Activated CD8-positive, alpha-beta T cell treated with anti-CD3 and anti-CD28 coated beads for 36 hours (primary cell): Measurements from ENCODE around the gene OR52E8. TPM values are rescaled to one million over a fixed set of nuclear protein-coding genes. Genes with fewer than 3 reads are reported as not detected.

ENCODE experiments used
- ATAC-seq: fragments of 200-7000 bp; cut with Tn5 transposase; one replicate; pipeline ENCODE4 v1.10.0; 2021; ENCODE audit warnings: mild to moderate bottlenecking, moderate library complexity
- CTCF ChIA-PET: fragments of 350-600 bp; sonication (Branson Sonifier 250); formaldehyde crosslinking; loops from one replicate; lab custom pipeline; 2021; ENCODE audit warnings: antibody characterized with exemption; lab: Charles Lee
- POLR2A ChIA-PET: fragments of 350-600 bp; sonication (Branson Sonifier 250); formaldehyde crosslinking; loops from one replicate; lab custom pipeline; 2021; ENCODE audit warnings: antibody characterized with exemption; lab: Charles Lee
- DNase-seq: peaks from one replicate; pipeline ENCODE4 v3.0.0-alpha.2; 2020
- H3K27ac Mint-ChIP-seq: one replicate; pipeline ENCODE4 v1.8.0; 2021; ENCODE audit warnings: mild to moderate bottlenecking, mixed read lengths
- H3K27me3 Mint-ChIP-seq: one replicate; pipeline ENCODE4 v1.8.0; 2021; ENCODE audit warnings: mixed read lengths
- H3K36me3 Mint-ChIP-seq: one replicate; pipeline ENCODE4 v1.8.0; 2021; ENCODE audit warnings: low read depth, mixed read lengths
- H3K4me1 Mint-ChIP-seq: one replicate; pipeline ENCODE4 v1.8.0; 2021; ENCODE audit warnings: low read depth, mixed read lengths
- H3K4me3 Mint-ChIP-seq: one replicate; pipeline ENCODE4 v1.8.0; 2021; ENCODE audit warnings: mild to moderate bottlenecking, moderate library complexity, mixed read lengths
- H3K9me3 Mint-ChIP-seq: one replicate; pipeline ENCODE4 v1.8.0; 2021; ENCODE audit warnings: mixed read lengths
- intact Hi-C: fragments of 100-400 bp; cut with micrococcal nuclease; formaldehyde crosslinking; loops from one replicate; pipeline ENCODE4 v1.10.0; 2022
- total RNA-seq, 2 experiments: library from RNA; stranded (reverse); gene quantifications; one replicate each; pipeline ENCODE4 v1.2.3, GENCODE V29; 2021
- TF ChIP-seq, protein P1 (sequence below): fragments of 200-600 bp; IDR thresholded peaks from one replicate; pipeline ENCODE4 v1.8.0; 2022; ENCODE audit warnings: antibody characterized with exemption, mild to moderate bottlenecking

The OR52E8 gene
- total RNA-seq, 2 experiments from 2014 or later: not detected

DNA sequence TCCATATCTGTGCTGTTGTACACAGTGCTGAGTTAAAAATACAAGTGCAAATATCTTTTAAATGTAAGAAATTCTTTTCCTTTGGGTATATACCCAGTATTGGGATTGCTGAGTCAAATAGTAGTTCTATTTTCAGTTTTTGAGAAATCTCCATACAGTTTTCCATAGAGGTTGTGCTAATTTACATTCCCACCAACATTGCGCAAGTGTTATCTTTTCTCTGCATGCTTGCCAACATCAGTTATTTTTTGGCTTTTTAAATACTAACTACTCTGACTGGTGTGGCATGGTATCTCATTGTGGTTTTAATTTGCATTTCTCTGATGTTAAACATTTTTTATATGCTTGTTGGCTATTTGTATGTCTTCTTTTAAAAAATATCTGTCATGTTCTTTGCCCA is 6.5 kb downstream of the OR52E8 start:
- CTCF ChIA-PET: no interaction called here
- DNase-seq (no peak), ATAC-seq (no peak)
- POLR2A ChIA-PET: no interaction called here
- Mint-ChIP-seq H3K9me3 (no peaks in the 10 kb centered on the region), H3K27ac (no peak overlapping the region), H3K36me3 (no peaks in the 10 kb centered on the region), H3K4me1 (no peaks in the 10 kb centered on the region), H3K27me3 (peaks cover 17% of the 10 kb centered on the region), H3K4me3 (no peak overlapping the region)
- TF ChIP-seq, protein P1, sequence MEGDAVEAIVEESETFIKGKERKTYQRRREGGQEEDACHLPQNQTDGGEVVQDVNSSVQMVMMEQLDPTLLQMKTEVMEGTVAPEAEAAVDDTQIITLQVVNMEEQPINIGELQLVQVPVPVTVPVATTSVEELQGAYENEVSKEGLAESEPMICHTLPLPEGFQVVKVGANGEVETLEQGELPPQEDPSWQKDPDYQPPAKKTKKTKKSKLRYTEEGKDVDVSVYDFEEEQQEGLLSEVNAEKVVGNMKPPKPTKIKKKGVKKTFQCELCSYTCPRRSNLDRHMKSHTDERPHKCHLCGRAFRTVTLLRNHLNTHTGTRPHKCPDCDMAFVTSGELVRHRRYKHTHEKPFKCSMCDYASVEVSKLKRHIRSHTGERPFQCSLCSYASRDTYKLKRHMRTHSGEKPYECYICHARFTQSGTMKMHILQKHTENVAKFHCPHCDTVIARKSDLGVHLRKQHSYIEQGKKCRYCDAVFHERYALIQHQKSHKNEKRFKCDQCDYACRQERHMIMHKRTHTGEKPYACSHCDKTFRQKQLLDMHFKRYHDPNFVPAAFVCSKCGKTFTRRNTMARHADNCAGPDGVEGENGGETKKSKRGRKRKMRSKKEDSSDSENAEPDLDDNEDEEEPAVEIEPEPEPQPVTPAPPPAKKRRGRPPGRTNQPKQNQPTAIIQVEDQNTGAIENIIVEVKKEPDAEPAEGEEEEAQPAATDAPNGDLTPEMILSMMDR: no peak
- intact Hi-C loops: no loop called here

DNA sequence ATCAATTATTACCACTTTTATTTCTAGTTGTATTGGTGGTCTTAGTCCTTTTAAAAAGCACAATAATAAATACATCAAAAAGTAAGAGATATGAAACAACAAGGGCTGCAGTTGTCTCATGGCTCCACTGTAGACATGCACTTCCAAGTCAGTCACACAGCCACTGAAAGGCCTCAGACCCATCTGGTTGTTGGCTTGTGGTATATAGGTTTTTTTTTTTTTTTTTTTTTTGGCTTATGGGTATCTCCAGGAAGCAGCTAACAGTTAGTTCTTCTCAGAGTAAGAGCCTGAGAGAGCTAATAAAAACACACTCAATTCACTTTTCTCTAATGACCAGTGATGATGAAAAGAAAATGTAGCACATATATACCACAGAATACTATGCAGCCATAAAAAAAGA is 9.8 kb downstream of the OR52E8 start:
- no peak for ATAC-seq

DNA sequence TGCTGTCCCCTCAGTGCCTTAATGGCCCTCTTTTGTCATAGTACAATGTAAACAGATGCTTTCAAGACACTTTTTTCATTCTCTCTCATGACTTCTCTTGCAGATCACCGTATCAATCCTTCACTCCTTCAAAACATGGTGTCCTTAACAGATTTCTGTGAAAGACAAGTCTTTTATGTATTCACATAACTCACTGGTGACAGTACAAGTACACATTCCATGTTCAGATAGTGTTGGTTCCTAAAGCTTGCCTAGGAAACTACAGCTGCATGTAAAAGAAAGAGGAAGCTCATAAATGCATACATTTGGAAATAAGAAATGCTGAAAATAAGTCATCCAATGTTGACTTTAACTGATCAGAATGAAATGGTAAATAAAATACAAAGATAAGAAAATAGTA is 10.8 kb downstream of the OR52E8 start:
- ChIA-PET POLR2A (no interaction called here), CTCF (no interaction called here)
- Mint-ChIP-seq H3K9me3 (no peaks in the 10 kb centered on the region), H3K27me3 (peaks cover 4% of the 10 kb centered on the region), H3K36me3 (no peaks in the 10 kb centered on the region), H3K4me1 (no peaks in the 10 kb centered on the region), H3K4me3 (no peak overlapping the region), H3K27ac (no peak overlapping the region)
- TF ChIP-seq, protein P1: no peak
- DNase-seq: no peak
- intact Hi-C loops: no loop called here
- no peak for ATAC-seq

More for the DNA sequence above, 9.8 kb downstream of the OR52E8 start:
- no peak for DNase-seq
- ChIA-PET CTCF (no interaction called here), POLR2A (no interaction called here)
- Mint-ChIP-seq H3K27me3 (peaks cover 8% of the 10 kb centered on the region), H3K9me3 (no peaks in the 10 kb centered on the region), H3K4me3 (no peak overlapping the region), H3K27ac (no peak overlapping the region), H3K4me1 (no peaks in the 10 kb centered on the region), H3K36me3 (no peaks in the 10 kb centered on the region)
- TF ChIP-seq, protein P1: no peak
- intact Hi-C loops: no loop called here

DNA sequence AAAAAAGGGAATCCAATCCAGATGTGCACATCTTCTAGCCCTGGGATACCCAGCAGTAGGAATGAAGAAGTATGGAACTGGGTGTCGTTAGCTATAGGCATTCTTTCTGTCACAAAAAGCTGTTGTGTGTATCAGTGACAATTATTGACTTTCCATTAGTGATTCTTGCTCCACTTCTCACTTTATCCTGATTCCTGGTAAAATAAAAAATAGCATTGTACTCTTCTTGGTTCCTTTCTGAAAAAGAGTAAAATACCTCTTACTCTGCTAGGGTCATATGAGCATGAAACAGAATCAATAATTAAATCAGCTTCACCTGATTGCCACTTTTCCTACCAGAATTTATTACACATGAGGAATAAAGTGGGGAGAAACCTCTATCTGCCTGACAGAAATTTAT is 15.7 kb downstream of the OR52E8 start, which contains the start of gene OR52E6:
Gene OR52E6, minus strand, starts transcription at position 101 of the 400 bp plus-strand sequence. Its CDS starts 0 bp downstream, at position 101.
- Mint-ChIP-seq H3K27ac (no peak within 1 kb of the TSS), H3K4me3 (no peak within 1 kb of the TSS), H3K4me1 (no peaks in the 10 kb centered on the region), H3K9me3 (peaks cover 2% of the 10 kb centered on the region), H3K27me3 (peaks cover 15% of the 10 kb centered on the region), H3K36me3 (no peaks in the 10 kb centered on the region)
- CTCF ChIA-PET: no interaction called here
- intact Hi-C loops: no loop called here
- ATAC-seq (no peak), DNase-seq (no peak)
- POLR2A ChIA-PET: no interaction called here
- TF ChIP-seq, protein P1: no peak

DNA sequence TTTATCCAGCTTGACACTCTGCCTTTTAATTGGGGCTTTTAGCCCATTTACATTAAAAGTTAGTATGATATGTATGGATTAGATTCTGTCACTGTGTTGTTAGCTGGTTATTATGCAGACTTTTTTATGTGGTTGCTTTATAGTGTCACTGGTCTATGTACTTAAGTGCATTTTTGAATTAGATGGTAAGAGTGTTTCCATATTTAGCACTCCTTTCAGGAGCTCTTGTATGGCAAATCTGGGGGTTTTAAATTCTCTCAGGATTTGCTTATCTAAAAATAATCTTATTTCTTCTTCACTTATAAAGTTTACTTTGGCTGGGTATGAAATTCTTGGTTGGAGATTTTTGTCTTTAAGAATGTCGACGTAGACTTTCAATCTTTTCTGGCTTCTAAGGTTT is 19.8 kb downstream of the OR52E8 start:
- intact Hi-C loops: no loop called here
- peaks cover 19% of the 10 kb centered on the region for H3K27me3 Mint-ChIP-seq
- H3K27ac Mint-ChIP-seq: no peak overlapping the region
- ATAC-seq: no peak
- H3K4me1 Mint-ChIP-seq: no peaks in the 10 kb centered on the region
- H3K36me3 Mint-ChIP-seq: no peaks in the 10 kb centered on the region
- H3K4me3 Mint-ChIP-seq: no peak overlapping the region
- TF ChIP-seq, protein P1: no peak
- no peak for DNase-seq
- H3K9me3 Mint-ChIP-seq: peaks cover 2% of the 10 kb centered on the region
- CTCF ChIA-PET: no interaction called here
- POLR2A ChIA-PET: no interaction called here
